Measurements from ENCODE around the gene SORCS1. TPM values are rescaled to one million over a fixed set of nuclear protein-coding genes. Genes with fewer than 3 reads are reported as not detected.

SORCS1 gene
- total and polyA plus RNA-seq, 2 of the 8 experiments (the other 6 are each of a cell fraction or from before 2014, with no cell fraction given): 4.1 to 4.6 TPM

DNA sequence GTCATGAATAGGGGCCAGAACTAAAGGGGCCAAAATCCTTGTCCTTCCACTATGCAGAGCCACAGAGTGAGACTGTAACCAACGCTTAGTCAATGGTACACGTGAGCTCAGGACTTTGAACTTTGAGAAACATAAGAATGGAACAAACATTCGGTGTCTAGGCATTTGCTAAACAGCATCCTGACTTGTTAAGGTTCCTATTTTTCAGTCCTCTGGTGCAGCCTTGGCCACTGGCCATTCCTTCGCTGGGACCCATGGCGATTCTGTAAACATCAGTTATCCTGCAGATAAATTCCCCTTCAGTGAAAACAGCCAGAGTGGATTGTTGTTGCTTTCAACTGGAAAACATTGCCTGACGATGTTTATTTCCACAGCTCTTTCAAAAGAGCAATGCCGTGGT, 266.8 kb downstream of the SORCS1 start (continued):
- no peak for TF ChIP-seq BCL11A (IDR thresholded peaks at IDR 0.05; ENCODE audit: low read depth in 2 of 2, low read length in 2 of 2)
- no peak for TF ChIP-seq POU5F1 (IDR thresholded peaks at IDR 0.05; ENCODE audit: low read depth, low read length)
- TF ChIP-seq NRF1 (IDR thresholded peaks at IDR 0.05; ENCODE audit: low read depth, low read length): no peak
- TF ChIP-seq CBX5 (IDR thresholded peaks at IDR 0.05; ENCODE audit: low read depth, low read length): no peak
- no peak for TF ChIP-seq EGR1 (IDR thresholded peaks at IDR 0.05; ENCODE audit: borderline replicate concordance, low read depth, low read length)
- no peak for TF ChIP-seq HDAC6 (IDR thresholded peaks at IDR 0.05; ENCODE audit: low read depth, low read length)
